Stimulated activated CD4-positive, alpha-beta T cell treated with anti-CD3 and anti-CD28 coated beads, Interleukin-15, amount 100 ng/mL, for 48 hours (primary cell): ENCODE data around the gene RAD51B.
A peak's percentile ranks its signal among the peaks of the same experiment; 100 is the strongest.

ENCODE experiments used
- DNase-seq, 2 donors: peaks; one replicate each; pipeline ENCODE4 v3.0.0-alpha.2; 2020; ENCODE audit warnings: low read depth in 2 of 2

The RAD51B gene

GRCh38 chr14:68702135-68702534, 882.6 kb downstream of the RAD51B start:
- no peak for DNase-seq

DNA sequence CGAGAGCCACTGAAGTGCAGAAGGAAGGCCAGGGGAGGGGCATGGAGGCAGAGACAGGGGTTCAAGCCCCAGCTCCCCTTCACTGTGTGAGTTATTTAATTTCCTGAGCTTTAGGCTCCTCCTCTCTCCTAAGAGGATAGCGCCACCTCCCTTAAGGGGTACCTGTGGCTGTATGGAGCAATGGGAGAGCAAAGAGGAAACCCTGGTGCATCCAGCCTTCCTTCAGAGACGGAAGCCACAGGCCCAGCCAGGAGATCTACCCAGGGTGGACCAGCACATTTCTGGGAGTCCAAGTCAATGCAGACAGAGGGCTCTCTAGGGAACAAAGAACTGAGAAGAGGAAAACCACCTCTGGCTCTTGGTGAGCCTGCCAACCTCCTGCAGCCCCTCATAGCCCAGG, 883.0 kb downstream of the RAD51B start:
- no peak for DNase-seq

GRCh38 chr14:68703093-68703492, 883.5 kb downstream of the RAD51B start:
- DNase-seq = peak in 1 of 2 donors; percentile 19

DNA sequence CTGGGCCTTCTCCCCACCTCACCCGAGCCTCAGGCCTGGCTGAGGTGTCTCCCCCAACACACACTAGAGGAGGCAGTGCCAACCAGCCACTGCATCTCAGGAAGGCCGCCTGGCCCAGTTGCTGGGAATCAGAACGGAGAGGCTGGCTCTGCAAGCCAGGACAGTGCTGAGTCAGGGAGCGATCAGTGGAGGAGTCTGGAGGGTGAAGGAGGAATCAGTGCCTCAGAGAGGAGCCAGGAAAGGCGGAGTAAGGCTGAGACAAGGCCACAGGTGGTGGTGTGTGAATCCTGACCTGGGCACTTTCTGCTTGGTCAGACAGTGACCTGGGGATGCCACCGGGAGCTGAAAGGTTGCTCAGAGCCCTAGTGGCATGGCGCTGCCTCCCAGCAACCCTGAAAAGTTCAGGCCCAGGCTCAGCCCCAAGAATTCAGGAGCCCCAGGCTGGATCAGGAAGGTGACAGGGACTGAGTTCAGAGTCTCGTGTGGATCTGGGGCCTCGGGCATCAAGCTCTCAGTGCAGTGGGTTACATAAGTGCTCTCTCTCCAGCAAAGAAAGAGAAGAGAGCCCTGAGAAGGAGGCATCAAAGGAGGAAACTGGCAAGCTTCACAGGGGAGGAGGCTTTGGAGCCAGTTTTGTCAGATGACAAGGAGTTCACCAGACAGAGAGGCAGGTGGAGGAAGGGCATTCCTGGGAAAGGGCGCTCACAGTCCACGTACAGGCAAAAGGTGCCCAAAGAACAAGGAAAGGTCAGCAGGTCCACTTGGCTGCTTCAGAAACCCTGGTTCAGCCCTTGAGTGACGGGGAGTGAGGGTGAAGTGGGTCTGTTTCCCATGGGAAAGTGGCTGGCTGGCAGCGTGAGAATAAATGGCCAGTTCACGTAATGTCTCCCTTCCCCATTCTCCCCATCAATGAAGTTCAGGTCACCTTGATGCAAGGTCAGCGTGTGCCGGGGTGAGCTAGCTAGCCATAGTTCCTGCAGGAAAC, 885.4 kb downstream of the RAD51B start:
- DNase-seq = no peak

DNA sequence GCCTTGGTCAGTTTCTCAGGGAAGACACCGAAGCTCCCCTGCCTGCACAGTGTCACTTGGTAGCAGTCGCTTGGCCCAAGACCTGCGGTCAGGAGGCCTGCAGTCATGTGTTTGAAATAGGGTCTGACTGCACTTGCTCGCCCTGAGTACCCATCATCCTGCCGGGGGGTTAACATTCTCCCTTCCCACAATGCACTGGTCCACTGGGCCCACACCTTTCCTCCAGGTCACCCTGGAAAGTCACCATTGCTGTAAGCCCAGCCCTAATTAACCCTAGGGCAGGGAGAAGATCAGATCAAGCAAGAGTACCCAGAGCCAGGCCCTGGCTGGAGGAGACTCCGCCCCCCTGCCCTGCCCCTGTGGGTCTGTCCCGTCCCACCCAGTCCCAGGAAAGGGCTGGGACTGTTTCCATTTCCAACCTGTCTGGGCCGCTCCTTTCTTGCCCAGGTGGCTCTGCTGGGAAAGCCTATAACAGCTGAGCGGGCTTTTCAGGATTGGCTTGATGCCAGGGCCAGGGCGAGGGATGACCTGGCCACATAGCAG, 886.2 kb downstream of the RAD51B start:
- no peak for DNase-seq

- DNase-seq = no peak
Measured at GRCh38 chr14:68707482-68707881, 887.9 kb downstream of the RAD51B start.

DNA sequence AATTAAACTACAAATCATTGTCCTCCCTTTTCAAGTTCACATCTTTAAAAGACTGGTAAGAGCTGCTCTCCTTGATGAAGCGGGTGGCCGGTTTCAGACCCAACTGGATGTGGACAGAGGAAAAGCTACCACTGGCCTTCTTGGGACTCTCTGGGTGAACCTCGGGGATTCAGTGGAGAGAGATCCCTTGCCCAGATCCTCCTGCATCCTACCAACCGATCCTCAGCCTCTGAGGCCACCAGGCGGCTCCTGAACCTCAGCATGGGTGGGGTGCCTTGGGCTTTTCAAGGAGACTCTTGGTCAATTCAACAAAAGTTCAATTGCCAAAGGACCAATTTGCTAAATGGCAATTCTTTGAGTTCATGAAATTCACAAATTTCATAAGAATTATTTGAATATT, 888.8 kb downstream of the RAD51B start:
- no peak for DNase-seq

GRCh38 chr14:68709007-68709406, 889.4 kb downstream of the RAD51B start:
- DNase-seq = no peak

- no peak for DNase-seq
Measured at GRCh38 chr14:68710776-68711175, 891.2 kb downstream of the RAD51B start.

DNA sequence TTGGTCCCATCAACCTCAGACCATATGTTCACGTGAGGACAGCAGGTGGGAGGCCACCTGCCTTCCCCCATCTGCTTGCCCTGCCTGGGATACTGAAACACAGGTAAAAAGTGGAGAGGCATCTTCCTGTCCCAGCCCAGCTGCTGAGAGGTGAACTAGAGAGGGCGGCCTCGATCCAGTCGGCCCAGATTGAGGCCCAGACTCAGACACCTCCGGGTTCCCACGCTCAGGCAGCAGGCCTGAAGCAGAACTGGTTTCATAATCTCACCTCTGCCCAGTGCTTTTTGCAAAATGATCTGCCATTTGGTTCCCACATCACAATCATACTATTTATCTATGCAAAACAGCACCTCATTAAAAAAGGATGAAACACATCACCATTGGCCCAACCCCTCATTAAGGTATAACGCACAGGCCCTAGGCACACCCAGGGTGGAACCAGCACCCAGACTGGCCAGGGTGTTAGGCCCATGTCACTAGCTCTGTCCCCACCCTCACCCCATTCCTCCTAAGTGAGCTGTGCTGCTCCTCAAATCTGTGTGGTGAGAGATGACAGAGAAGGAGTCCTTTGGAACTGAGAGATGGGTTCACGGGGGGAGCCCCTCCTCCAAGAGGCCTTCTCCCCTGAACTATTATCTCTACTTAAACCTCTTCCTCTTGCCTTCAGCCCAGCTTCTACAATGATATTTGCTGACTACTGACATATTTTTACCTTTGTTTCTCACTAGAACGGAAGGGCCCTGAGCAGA, 892.2 kb downstream of the RAD51B start:
- DNase-seq = no peak

DNA sequence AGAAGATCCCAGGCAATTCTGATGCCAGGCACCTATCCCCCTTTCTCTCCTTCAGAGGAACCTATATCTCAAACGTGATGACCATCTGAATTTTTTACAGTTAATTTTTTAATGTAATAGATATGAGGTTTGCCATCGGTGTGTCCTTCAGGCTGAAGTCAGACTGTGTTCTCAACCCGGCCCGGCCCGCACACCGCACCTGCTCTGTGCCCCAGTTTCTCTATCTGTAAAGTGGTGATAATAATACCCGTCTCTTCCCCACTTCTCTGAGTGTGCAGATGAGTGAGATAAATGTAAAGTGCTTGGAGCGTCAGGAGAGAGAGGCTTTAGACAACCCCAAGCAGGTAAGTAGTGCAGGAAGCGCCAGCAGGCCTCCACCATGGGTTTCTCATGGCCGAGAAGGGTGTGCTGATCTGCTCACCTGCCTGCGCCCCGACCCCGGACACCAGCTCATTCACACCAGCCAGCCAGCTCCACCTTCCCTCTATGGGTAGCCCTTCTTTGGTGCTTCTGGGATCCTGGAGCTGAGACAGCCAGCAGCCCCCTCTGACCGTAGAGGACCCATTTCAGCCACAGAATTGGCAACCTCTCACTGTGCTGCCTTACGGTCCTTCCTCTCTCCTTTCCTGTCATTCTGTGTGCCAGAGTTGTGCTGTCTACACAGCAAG, 893.3 kb downstream of the RAD51B start:
- no peak for DNase-seq

DNA sequence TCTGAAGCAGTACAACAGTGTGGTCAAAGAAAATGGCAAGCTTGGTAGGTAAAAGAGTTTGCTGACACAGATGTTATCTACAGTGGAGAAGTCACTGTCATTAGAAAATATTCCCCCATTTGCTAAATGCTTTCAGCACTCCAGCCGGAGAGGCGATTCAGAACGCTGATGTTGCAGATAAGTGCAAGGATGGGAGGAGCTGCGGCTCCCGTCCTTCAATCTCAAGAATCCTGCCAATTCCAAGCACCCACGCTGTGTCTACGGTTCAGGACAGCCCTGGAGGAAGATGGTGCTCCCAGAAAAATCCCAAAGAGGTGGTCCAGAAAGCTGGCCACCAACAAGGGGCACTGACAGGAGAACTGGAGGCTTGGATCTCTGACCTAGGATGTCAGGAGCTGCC, 894.2 kb downstream of the RAD51B start:
- DNase-seq = no peak

- no peak for DNase-seq
Measured at GRCh38 chr14:68714991-68715924, 895.7 kb downstream of the RAD51B start.

- no peak for DNase-seq
Measured at GRCh38 chr14:68716698-68717097, 897.1 kb downstream of the RAD51B start.

DNA sequence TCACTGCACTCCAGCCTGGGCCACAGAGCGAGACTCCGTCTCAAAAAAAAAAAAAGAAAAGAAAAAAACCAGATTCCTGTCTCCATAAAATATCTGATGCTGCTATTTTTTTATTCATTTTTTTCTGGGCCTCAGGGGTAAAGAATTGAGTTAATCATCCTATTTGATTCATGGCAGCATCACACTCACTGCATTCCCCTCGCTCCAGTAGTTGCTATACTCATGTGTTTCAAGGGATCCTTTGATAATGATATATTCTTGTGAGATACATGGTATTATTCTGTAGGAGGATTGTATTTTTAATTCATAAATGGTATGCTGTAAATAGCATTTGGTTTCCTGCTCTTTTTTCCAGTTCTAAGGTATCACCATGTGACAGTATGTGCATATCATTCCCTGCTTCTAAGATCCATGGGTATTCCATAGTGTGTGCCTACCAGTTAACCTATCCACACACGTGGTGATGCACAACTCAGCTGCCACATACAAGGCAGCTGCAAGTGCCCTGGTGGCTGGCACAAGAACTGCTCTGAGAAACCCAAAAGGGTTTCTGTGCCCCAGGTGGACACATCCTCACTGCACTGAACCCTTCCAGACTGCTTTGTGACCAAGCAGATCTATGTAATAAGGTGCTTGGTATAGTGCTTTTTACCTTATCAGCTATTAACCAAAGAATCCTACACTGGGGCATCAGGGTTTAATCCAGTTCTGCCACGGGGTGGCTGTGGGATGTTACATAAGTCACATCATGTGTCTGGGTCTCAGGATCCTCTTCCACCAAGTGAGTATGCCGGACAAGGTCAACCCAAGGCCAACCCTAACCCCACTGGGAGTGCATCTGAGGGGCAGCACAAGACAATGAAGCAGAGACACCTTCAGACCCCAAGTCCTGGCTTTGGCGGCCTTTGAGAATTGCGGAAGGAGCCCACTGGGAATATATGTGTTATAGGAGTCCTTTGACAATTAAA, 898.7 kb downstream of the RAD51B start:
- no peak for DNase-seq

DNA sequence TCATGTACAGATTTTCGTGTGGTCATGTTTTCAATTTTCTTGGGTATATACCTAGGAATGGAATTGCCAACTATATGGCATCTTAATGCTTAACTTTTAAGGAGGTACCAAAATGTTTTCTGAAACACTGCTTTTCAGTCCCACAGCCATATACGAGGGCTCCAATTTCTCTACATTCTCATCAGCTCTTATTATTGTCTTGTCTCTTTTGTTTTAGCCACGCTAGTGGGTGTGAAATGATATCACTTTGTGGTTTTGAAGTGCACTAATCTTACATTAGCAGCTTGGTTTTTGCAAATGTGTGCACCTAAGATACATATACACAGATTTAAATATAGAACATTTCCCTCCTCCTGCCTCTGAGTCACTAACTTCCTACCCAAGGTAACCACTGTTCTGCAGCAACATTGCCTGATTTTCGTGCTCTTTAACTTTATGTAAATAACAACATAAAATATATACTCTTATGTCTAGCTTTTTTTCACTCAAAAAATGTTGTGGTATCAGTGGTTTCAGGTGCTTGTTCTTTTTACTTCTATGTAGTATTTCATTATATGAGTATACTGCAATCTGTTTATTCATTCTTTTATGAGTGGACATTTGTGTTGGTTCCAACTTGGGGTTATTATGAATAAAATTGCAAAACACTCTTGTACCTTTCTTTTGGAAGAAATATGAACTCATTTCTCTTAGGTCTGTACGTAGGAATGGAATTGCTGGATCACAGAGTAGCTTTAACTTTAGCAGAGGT, 900.2 kb downstream of the RAD51B start:
- DNase-seq = no peak

DNA sequence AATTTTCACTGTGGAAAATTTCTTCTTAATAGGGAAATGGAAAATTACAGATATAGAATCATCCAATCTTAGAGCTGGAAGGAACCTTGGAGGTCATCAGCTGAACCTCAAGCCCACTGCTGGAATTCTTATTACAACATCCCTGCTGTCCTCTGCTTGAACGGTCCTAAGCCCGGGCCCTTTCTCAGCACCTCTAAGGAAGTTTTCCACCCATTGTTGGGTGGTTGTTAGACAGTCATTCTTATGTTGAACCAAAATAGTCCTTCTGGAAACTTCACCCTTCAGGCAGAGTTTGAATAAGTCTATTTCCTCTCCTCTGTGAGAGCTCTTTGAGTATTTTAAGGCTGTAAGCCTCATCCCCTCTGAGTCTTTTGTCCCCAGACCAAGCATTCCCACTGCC, 902.6 kb downstream of the RAD51B start:
- DNase-seq = no peak

DNA sequence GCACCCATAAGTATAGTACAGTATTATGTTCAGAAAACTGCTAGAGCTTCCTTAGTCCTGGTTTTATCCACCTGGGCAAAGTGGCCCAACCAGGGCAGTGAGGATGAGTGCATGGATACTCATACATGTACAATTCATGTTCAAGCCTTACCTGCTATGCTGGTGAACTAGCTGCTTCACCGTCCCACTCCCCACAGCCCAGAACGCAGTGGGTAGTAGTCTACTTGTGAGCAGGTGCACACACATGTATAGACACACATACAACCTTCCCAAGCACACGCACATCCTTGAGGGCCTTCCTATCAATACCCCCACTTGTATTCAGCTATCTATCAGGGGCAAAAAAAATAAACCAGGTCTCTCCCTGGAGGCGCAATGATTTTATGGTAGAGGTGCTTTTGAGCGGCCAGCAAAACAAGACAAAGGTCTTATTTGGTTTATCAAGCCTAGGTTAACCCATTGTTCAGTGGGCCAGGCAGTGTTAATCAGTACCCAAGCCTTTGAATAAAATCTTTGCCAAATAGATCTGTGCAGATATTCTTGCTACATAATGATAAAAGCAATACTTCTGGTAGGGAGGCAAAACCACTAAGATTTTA, 903.5 kb downstream of the RAD51B start:
- DNase-seq = no peak
